Stimulated activated CD4-positive, alpha-beta T cell treated with anti-CD3 and anti-CD28 coated beads, Interleukin-1b, Interleukin-23, amount 100 ng/mL, for 24 hours (primary cell): ENCODE data around the gene EHBP1.

Experiments used
- DNase-seq, 4 experiments: peaks; one replicate each; pipeline ENCODE4 v3.0.0-alpha.2; 2020; ENCODE audit warnings: low read depth in 4 of 4, low spot score in 1 of 4

The EHBP1 gene

GRCh38 chr2:62774555-62775366, 69.2 kb downstream of the EHBP1 start:
- no peak for DNase-seq

GRCh38 chr2:62775367-62775668, 69.8 kb downstream of the EHBP1 start:
- DNase-seq: no peak

GRCh38 chr2:62783679-62784078, 78.2 kb downstream of the EHBP1 start:
- DNase-seq: no peak

GRCh38 chr2:62784341-62784740, 78.8 kb downstream of the EHBP1 start:
- no peak for DNase-seq

- no peak for DNase-seq
Measured at GRCh38 chr2:62785216-62785615, 79.7 kb downstream of the EHBP1 start.

- DNase-seq: no peak
Measured at GRCh38 chr2:62785810-62786597, 80.5 kb downstream of the EHBP1 start.

- no peak for DNase-seq
Measured at GRCh38 chr2:62787386-62787785, 81.9 kb downstream of the EHBP1 start.

GRCh38 chr2:62789518-62789917, 84.0 kb downstream of the EHBP1 start:
- no peak for DNase-seq

- DNase-seq: no peak
Measured at GRCh38 chr2:62789918-62790317, 84.4 kb downstream of the EHBP1 start.

GRCh38 chr2:62792408-62792807, 86.9 kb downstream of the EHBP1 start:
- DNase-seq: no peak

- DNase-seq: no peak
Measured at GRCh38 chr2:62793213-62793612, 87.7 kb downstream of the EHBP1 start.

- DNase-seq: no peak
Measured at GRCh38 chr2:62794791-62795190, 89.3 kb downstream of the EHBP1 start.

- DNase-seq: no peak
Measured at GRCh38 chr2:62795341-62795740, 89.8 kb downstream of the EHBP1 start.

- no peak for DNase-seq
Measured at GRCh38 chr2:62797107-62797506, 91.6 kb downstream of the EHBP1 start.

- no peak for DNase-seq
Measured at GRCh38 chr2:62800618-62801017, 95.1 kb downstream of the EHBP1 start.

- no peak for DNase-seq
Measured at GRCh38 chr2:62801110-62801509, 95.6 kb downstream of the EHBP1 start.

- no peak for DNase-seq
Measured at GRCh38 chr2:62801814-62802523, 96.5 kb downstream of the EHBP1 start.

- DNase-seq: no peak
Measured at GRCh38 chr2:62803961-62804360, 98.4 kb downstream of the EHBP1 start.

- no peak for DNase-seq
Measured at GRCh38 chr2:62806231-62806630, 100.7 kb downstream of the EHBP1 start.

- DNase-seq: no peak
Measured at GRCh38 chr2:62808554-62808953, 103.0 kb downstream of the EHBP1 start.

- DNase-seq: no peak
Measured at GRCh38 chr2:62811086-62811485, 105.6 kb downstream of the EHBP1 start.

- no peak for DNase-seq
Measured at GRCh38 chr2:62811972-62812371, 106.5 kb downstream of the EHBP1 start.
